GM12892 (cell line): ENCODE measurements around the gene DNAH10.

Experiments
- POLR2A ChIP-seq: IDR thresholded peaks from 2 replicates; pipeline ENCODE4 v1.6.1; 2011; ENCODE audit warnings: low read depth, low read length, control low read depth
- POLR2AphosphoS5 ChIP-seq: IDR thresholded peaks from 2 replicates; pipeline ENCODE4 v1.6.1; 2011; ENCODE audit warnings: low read depth, low read length, control low read depth
- TAF1 ChIP-seq: IDR thresholded peaks from 2 replicates; pipeline ENCODE4 v1.6.1; 2011; ENCODE audit warnings: low read depth, mild to moderate bottlenecking, control low read depth, low read length, borderline replicate concordance

DNA sequence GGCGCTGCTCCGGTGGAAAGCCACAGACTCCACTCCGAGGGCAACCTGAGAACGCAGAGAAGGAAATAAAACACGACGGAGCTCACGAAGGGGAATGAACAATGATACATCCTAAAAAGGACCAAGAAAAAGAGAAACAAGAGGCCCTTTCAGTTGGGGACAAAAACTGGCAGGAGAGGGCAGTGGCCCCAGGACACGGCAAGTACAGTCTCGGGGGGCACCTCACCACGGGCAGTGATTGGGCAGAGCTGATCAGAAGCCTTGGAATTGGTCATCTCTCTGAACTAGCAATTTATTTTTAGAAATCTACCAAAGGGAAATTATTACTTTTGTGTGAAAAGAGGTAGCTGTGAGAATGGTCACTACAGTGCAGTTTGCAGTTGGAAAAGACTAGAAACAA lies 182.6 kb downstream of the DNAH10 start:
- TF ChIP-seq POLR2AphosphoS5: no peak
- no peak for TF ChIP-seq POLR2A
- TF ChIP-seq TAF1: no peak
